HG02763 (cell line): ENCODE measurements around the gene OR6J1.
"Not testable (repeated sequence)": the region's sequence is repeated elsewhere in the genome, so short reads cannot be mapped to it uniquely, and the experiment has no call there.

ENCODE experiments used
- ATAC-seq: cut with Tn5 transposase; IDR thresholded peaks from one replicate; pipeline ENCODE4 v1.9.1; 2021; ENCODE audit warnings: mild to moderate bottlenecking, moderate library complexity; ENCODE audit not compliant: unreplicated experiment

Gene OR6J1

DNA sequence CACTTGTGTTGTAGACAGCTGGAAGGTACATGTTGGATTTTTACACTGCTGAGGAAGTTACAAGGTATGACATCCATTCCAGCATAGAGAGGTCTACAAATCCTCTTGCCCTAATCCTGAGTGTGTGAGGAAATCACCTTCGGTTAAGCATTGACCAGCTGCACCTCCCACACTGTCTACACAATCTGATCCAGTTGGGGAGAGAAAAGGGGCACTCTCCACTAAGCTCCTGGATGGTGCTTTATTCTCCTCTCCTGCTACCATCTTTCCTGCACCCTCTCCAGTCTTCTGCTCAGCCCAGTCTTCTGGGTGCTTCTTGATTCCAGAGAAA lies at the start of gene OR6J1:
Gene OR6J1 (minus strand): TSS at position 48 of the 331 bp plus-strand sequence. CDS start 9,541 bp downstream, outside the sequence.
- no peak for ATAC-seq

DNA sequence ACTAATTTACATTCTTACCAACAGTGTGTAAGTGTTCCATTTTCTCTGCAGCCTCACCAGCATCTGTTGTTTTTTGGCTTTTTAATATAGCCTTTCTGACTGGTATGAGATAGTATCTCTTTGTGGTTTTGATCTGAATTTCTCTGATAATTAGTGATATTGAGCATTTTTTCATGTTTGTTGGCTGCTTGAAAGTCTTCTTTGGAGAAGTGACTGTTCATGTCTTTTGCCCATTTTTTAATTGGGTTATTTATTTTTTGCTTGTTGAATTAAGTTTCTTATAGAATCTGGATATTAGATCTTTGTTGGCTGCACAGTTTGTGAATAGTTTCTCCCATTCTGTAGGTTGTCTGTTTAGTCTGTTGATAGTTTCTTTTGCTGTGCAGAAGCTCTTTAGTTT lies 48.0 kb upstream of the OR6J1 start:
- ATAC-seq: no peak

DNA sequence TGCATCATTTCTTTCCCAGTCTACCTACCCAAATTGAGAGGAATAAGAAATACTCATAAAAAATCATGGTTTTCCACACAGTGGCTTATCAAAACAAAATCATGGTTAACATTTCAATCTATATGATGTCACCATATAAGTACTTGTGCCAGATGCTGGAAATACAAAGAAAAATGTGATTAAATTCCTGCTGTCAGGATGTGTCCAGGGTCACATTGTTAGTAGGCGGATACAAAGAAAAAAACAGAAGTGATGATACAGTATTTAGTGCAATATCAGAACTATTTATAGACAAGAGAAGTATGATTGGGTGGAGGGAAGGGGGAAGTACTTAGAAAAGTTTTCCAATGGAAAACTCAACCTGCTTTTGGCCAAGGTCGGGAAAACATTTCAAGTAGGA lies 47.0 kb upstream of the OR6J1 start:
- ATAC-seq: no peak

- no peak for ATAC-seq
Observed at GRCh38 chr14:22689199-22689598, 45.0 kb upstream of the OR6J1 start.

- ATAC-seq: not testable (repeated sequence)
Observed at GRCh38 chr14:22687969-22688368, 43.8 kb upstream of the OR6J1 start.

DNA sequence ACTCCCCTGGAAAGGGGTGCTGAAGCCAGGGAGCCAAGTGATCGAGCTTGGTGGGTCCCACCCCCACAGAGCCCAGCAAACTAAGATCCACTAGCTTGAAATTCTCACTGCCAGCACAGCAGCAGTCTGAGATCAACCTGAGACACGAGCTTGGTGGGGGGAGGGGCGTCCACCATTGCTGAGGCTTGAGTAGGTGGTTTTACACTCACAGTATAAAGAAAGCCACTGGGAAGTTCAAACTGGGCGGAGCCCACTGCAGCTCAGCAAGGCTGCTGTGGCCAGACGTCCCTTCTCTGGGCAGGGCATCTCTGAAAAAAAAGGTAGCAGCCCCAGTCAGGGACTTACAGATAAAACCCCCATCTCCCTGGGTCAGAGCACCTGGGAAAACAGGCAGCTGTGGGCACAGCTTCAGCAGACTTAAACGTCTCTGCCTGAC lies 42.0 kb upstream of the OR6J1 start:
- not testable (repeated sequence) for ATAC-seq

DNA sequence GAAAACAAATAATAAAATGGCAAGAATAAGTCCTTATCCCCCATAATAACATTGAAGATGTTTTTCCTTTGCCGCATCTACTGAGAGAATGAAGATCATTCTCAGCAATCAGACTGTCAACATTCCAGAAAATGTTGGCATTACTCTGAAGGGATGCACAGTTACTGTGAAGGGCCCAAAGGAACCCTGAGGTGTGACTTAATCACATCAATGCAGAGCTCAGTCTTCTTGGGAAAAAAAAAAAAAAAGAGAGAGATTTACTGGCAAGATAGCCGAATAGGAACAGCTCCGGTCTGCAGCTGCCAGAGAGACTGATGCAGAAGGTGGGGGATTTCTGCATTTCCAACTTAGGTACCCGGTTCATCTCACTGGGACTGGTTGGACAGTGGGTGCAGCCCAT lies 41.3 kb upstream of the OR6J1 start:
- ATAC-seq: no peak

GRCh38 chr14:22683428-22683827 lies 39.3 kb upstream of the OR6J1 start:
- ATAC-seq: not testable (repeated sequence)

GRCh38 chr14:22678221-22678620 lies 34.1 kb upstream of the OR6J1 start:
- no peak for ATAC-seq

GRCh38 chr14:22677551-22677950 lies 33.4 kb upstream of the OR6J1 start:
- ATAC-seq: not testable (repeated sequence)

DNA sequence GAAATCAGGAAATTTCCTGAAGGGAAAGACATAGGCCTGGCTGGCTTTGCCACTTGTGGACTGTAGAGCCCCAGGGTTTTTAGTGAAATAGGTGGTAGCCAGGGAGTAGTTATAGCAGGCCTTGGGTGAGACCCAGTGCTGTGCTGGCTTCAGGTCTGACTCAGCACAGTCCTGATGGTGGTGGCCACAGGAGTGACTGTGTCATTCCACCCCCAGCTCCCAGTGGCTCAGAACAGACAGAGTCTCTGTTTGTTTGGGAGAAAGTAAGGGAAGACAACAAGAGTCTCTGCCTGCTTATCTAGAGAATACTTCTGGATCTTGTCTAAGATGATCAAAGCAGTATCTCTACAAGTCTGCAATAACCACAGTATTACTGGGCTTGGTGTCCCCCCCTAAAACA lies 27.5 kb upstream of the OR6J1 start:
- no peak for ATAC-seq

- no peak for ATAC-seq
Observed at GRCh38 chr14:22668863-22669262, 24.7 kb upstream of the OR6J1 start.

GRCh38 chr14:22668417-22668816 lies 24.3 kb upstream of the OR6J1 start:
- ATAC-seq: no peak

DNA sequence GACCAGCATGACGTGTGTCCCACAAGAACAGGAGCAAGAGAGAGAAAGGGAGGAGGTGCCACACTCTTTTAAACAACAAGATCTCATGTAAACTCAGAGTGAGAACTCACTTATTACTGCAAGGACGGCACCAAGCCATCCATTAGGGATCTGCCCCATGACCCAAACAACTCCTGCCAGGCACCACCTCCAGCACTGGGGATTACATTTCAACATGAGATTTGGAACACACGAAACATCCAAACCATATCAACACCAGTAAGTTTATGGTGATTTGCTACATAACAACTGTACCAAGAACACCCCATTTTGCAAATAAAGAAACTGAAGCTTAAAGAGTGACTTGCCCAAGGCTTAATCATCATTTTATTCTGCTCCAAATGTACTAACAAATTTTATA lies 23.7 kb upstream of the OR6J1 start:
- no peak for ATAC-seq

DNA sequence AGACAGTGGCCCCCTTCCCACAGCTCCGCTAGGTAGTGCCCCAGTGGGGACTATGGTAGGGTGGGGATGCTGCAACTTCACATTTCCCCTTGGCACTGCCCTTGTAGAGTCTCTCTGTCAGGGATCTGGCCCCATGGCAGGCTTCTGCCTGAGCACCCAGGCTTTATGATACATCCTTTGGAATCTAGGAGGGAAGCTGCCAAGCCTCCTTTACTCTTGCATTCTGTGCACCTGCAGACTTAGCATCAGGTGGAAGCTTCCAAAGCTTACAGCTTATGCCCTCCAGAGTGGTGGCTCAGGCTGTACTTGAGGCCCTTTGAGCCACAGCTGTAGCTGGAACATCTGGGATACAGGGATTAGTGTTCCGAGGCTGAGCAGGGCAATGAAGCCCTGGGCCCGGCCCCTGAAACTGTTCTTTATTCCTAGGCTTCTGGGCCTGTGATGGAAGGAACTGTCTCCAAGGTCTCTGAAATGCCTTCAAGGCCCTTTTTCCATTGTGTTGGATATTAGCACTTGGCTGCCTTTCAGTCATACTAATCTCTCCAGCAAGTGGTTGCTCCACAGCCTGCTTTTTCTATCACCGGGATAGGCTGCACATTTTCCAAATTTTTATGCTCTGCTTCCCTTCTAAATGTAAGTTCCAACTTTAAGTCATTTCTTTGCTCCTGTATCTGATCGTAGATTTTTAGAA lies 22.2 kb upstream of the OR6J1 start:
- no peak for ATAC-seq

- no peak for ATAC-seq
Observed at GRCh38 chr14:22664261-22664660, 20.1 kb upstream of the OR6J1 start.

- no peak for ATAC-seq
Observed at GRCh38 chr14:22660654-22661053, 16.5 kb upstream of the OR6J1 start.

DNA sequence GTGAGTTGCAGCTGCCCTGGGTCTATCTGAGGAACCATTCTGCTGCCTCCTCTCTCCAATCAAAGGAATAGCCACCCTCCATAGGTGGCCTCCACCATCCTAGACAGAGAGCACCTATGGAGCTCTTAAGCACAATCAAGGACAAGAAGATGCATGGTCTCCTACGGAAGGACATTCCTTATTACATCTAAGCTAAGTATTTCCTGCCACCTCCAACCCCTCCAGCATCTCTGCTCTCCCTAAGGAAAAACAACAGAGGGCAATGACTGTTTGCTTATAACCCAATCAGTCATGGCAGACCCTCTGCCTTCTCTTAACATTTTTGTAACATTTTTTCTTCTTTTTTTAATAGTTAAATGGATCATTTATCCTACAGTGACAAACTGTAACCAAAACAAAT lies 14.8 kb upstream of the OR6J1 start:
- no peak for ATAC-seq

DNA sequence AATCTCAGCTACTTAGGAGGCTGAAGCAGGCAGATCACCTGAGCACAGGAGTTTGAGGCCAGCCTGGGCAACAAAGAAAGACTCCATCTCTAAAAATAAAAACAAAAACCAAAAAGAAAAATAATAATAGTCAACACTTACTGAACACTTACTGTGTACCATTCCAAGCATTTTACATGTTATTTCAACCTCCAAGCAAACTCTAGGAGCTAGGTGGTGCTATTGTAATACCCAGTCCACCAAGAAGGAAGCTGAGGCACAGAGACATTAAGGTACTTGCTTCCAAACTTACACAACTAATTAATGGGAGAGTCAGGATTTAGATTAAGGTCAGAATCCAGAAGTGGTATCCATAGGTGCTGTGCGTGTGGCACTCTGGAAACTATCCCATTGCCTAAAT lies 13.7 kb upstream of the OR6J1 start:
- no peak for ATAC-seq

DNA sequence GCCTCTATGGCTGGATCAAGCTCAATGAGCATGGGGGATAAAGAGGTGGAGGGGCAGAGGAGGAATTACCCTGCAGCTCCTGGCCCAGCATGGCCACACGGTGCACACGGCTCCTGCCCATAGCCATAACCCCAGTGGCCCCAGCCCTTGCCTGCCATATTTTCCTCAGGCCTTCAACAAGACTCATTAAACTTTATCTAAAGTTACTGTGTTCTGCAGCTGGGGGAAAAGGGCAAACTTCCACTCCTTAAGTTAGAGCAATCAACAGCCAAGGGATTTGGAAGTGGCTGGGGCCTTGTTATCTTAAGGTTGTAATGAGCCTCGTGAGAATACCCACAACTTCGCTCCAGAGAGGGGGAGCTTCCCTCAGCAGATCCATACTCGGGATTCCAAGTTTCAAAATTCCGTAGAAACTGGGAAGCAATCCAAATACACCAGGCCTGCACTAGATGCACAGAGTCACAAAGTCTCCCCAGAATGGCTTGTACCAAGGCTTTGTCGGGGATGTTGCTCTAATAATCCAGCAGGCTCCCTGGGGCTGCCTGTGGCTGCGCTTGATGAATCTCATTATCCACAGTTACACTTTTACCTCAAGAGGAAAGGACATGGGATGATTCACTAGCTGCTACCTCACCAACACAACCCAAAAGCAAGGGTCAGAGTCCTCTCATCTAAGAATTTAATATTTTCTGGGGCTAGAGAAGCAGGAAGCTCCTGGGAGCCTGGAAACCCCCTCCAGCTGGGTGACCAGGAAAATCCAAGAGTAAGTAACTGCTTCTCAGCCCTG lies 13.0 kb upstream of the OR6J1 start:
- ATAC-seq: no peak

DNA sequence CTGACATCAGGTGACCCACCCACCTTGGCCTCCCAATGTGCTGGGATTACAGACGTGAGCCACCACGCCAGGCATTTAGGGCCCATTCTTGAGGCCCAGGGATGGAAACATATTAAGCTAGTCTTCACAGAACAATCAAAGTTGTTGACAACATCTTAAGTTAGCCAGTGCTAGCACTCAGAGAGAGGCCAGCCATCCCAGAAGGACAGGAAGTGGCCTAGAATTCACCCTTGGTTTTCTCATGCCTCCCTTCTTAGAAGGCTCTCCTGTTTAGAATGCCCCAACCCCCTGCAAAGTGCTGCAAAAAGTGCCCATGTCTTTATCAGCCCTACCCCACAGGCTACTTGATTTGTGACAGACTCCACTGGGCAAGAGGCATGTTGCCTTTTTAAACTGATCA lies 12.1 kb upstream of the OR6J1 start:
- no peak for ATAC-seq

DNA sequence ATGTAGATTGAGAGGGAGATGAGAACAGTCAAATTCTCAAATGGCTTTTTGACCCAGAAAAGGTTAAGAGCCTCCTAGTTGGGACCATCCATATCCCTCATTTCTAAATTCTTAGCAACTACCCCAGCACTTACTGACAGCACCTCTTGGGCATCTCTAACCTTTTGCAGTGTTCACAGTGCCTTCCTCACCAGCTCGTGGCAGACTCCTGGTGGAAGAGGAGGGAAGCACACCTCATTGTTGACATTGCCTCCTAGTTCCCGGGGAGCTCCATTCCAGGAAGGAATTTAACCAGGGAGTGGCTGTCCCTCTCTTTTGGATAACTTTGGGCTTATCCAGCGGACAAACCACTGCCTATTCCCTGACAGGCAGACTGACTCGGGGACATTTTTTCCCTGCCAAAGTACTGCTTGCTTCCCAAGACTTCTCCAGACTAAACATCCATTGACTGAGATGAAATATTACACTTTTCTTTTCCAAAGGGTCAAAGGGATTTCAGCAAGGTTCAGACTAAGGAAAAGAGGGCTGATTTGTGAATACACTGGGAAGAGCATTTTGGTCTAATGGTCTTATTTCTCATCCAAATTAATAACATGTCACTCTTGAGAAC lies 9.0 kb upstream of the OR6J1 start:
- ATAC-seq: peak; percentile 45
